Ascending aorta (tissue), 2 donors: Measurements from ENCODE around the gene RAB8B. TPM values are rescaled to one million over a fixed set of nuclear protein-coding genes. Genes with fewer than 3 reads are reported as not detected.
A peak's percentile ranks its signal among the peaks of the same experiment; 100 is the strongest.

Experiments
- DNase-seq, 2 donors: peaks; one replicate each; pipeline ENCODE4 v3.0.0-alpha.2; 2019; ENCODE audit warnings: low spot score in 2 of 2
- H3K27ac ChIP-seq, 2 donors: fragments of 200-600 bp; sonication (generic); one replicate each; pipeline ENCODE4 v1.5.1; 2016 to 2017; ENCODE audit warnings: mild to moderate bottlenecking in 1 of 2
- H3K27me3 ChIP-seq: fragments of 200-600 bp; sonication (generic); one replicate; pipeline ENCODE4 v1.5.1; 2017
- H3K36me3 ChIP-seq, 2 donors: fragments of 200-600 bp; sonication (generic); one replicate each; pipeline ENCODE4 v1.5.1; 2016
- H3K4me1 ChIP-seq, 2 donors: fragments of 200-600 bp; sonication (generic); one replicate each; pipeline ENCODE4 v1.5.1; 2016 to 2017; ENCODE audit warnings: mild to moderate bottlenecking in 1 of 2
- H3K4me3 ChIP-seq, 2 donors: fragments of 200-600 bp; sonication (generic); one replicate each; pipeline ENCODE4 v1.5.1; 2016 to 2017; ENCODE audit warnings: mild to moderate bottlenecking in 1 of 2
- H3K9me3 ChIP-seq, 2 donors: fragments of 200-600 bp; sonication (generic); one replicate each; pipeline ENCODE4 v1.5.1; 2016
- CTCF ChIP-seq, 3 experiments: fragments of 200-600 bp in 2 of 3; fragments of 450-650 bp in 1 of 3; sonication (generic) in 2 of 3; IDR thresholded peaks; one replicate each; pipeline ENCODE4 v1.5.1; 2016 to 2019; ENCODE audit warnings: antibody characterized with exemption in 3 of 3, mild to moderate bottlenecking in 1 of 3, moderate library complexity in 1 of 3
- intact Hi-C: fragments of 100-400 bp; cut with DNase I; formaldehyde crosslinking; loops from one replicate; pipeline ENCODE4 v1.15.1; 2023
- total RNA-seq: library from RNA; depleted of rRNA; stranded (reverse); fragments of >200 nt; gene quantifications from one replicate; pipeline ENCODE4 v1.1.0, GENCODE V29; 2016

RAB8B gene
- total RNA-seq, 1 donor from 2014 or later, result 25.1 TPM

- DNase-seq, result no peak
- intact Hi-C loops, result loop anchor here (2.0 kb wide), 1 partner anchor 52 kb away; no protein-coding TSS in a partner anchor
- H3K27me3 ChIP-seq, result no peaks in the 10 kb centered on the region
- no peak overlapping the region for H3K4me3 ChIP-seq
- H3K27ac ChIP-seq, result peak overlapping the region in 1 of 2 donors; percentile 42
- no peaks in the 10 kb centered on the region for H3K9me3 ChIP-seq
- H3K4me1 ChIP-seq, result peaks cover 4 to 25% of the 10 kb centered on the region in 2 donors
- no peak for TF ChIP-seq CTCF (IDR thresholded peaks at IDR 0.05)
- peaks cover 0 to 15% of the 10 kb centered on the region in 2 donors for H3K36me3 ChIP-seq
Measured at GRCh38 chr15:63243101-63243500, 53.7 kb downstream of the RAB8B start.

- H3K27ac ChIP-seq, result peak overlapping the region in 1 of 2 donors; percentile 42
- DNase-seq, result no peak
Measured at GRCh38 chr15:63243776-63244175, 54.4 kb downstream of the RAB8B start.

GRCh38 chr15:63244399-63244798 is 55.0 kb downstream of the RAB8B start:
- Histone ChIP-seq H3K4me3 (no peak overlapping the region), H3K9me3 (no peaks in the 10 kb centered on the region), H3K27me3 (no peaks in the 10 kb centered on the region), H3K4me1 (peaks cover 0 to 25% of the 10 kb centered on the region in 2 donors), H3K36me3 (peaks cover 2 to 15% of the 10 kb centered on the region in 2 donors), H3K27ac (peak overlapping the region; percentile 49 to 63)
- no peak for DNase-seq
- intact Hi-C loops, result no loop called here
- TF ChIP-seq CTCF (IDR thresholded peaks at IDR 0.05), result no peak

More at GRCh38 chr15:63243776-63244175, 54.4 kb downstream of the RAB8B start:
- H3K4me1 ChIP-seq, result peaks cover 3 to 25% of the 10 kb centered on the region in 2 donors
- intact Hi-C loops, result loop anchor here (2.0 kb wide), 1 partner anchor 53 kb away; no protein-coding TSS in a partner anchor
- peaks cover 0 to 15% of the 10 kb centered on the region in 2 donors for H3K36me3 ChIP-seq
- H3K4me3 ChIP-seq, result no peak overlapping the region
- no peak for TF ChIP-seq CTCF (IDR thresholded peaks at IDR 0.05)
- no peaks in the 10 kb centered on the region for H3K9me3 ChIP-seq
- H3K27me3 ChIP-seq, result no peaks in the 10 kb centered on the region

GRCh38 chr15:63244976-63245645 is 55.7 kb downstream of the RAB8B start:
- H3K9me3 ChIP-seq, result no peaks in the 10 kb centered on the region
- H3K4me1 ChIP-seq, result peaks cover 0 to 23% of the 10 kb centered on the region in 2 donors
- DNase-seq, result no peak
- intact Hi-C loops, result no loop called here
- no peaks in the 10 kb centered on the region for H3K27me3 ChIP-seq
- H3K4me3 ChIP-seq, result no peak overlapping the region
- peaks cover 3 to 17% of the 10 kb centered on the region in 2 donors for H3K36me3 ChIP-seq
- peak overlapping the region; percentile 49 to 63 for H3K27ac ChIP-seq
- TF ChIP-seq CTCF (IDR thresholded peaks at IDR 0.05), result no peak

GRCh38 chr15:63246691-63247469 is 57.5 kb downstream of the RAB8B start:
- TF ChIP-seq CTCF (IDR thresholded peaks at IDR 0.05), result no peak
- no peak overlapping the region for H3K4me3 ChIP-seq
- no peaks in the 10 kb centered on the region for H3K27me3 ChIP-seq
- peaks cover 0 to 23% of the 10 kb centered on the region in 2 donors for H3K4me1 ChIP-seq
- DNase-seq, result no peak
- peaks cover 9 to 25% of the 10 kb centered on the region in 2 donors for H3K36me3 ChIP-seq
- H3K9me3 ChIP-seq, result no peaks in the 10 kb centered on the region
- intact Hi-C loops, result no loop called here
- H3K27ac ChIP-seq, result peak overlapping the region in 1 of 2 donors; percentile 41
